Neuronal stem cell (in vitro differentiated cells): ENCODE results near the gene GLIPR1L2.

Experiments used
- DNase-seq: peaks from one replicate; pipeline ENCODE4 v3.0.0-alpha.2; 2013; ENCODE audit warnings: low spot score
- H2AFZ ChIP-seq: one replicate; pipeline ENCODE4 v1.6.1; 2013; ENCODE audit warnings: mild to moderate bottlenecking, low read length, inconsistent platforms
- H2AK5ac ChIP-seq: 2 replicates; pipeline ENCODE4 v1.6.1; 2013; ENCODE audit warnings: low read depth, mild to moderate bottlenecking, inconsistent platforms, low read length, moderate library complexity, mixed read lengths
- H2BK120ac ChIP-seq: 2 replicates; pipeline ENCODE4 v1.6.1; 2013; ENCODE audit warnings: low read depth, mild to moderate bottlenecking, inconsistent platforms, low read length, moderate library complexity, mixed read lengths
- H2BK12ac ChIP-seq: one replicate; pipeline ENCODE4 v1.6.1; 2013; ENCODE audit warnings: low read length, inconsistent platforms
- H2BK15ac ChIP-seq: 2 replicates; pipeline ENCODE4 v1.6.1; 2013; ENCODE audit warnings: mild to moderate bottlenecking, low read length, inconsistent platforms, mixed read lengths
- H2BK5ac ChIP-seq: one replicate; pipeline ENCODE4 v1.6.1; 2013; ENCODE audit warnings: inconsistent platforms, mild to moderate bottlenecking, low read length, moderate library complexity
- H3K14ac ChIP-seq: one replicate; pipeline ENCODE4 v1.6.1; 2013; ENCODE audit warnings: low read length, inconsistent platforms
- H3K18ac ChIP-seq: 2 replicates; pipeline ENCODE4 v1.6.1; 2013; ENCODE audit warnings: low read length, inconsistent platforms
- H3K23ac ChIP-seq: 2 replicates; pipeline ENCODE4 v1.6.1; 2013; ENCODE audit warnings: low read depth, mild to moderate bottlenecking, mixed read lengths, low read length, inconsistent platforms; ENCODE audit not compliant: poor library complexity
- H3K27ac ChIP-seq: replicated peaks from 3 replicates; pipeline ENCODE4 v1.5.1; 2013; ENCODE audit warnings: low read length, inconsistent platforms
- H3K27me3 ChIP-seq, 3 experiments: 2 replicates each; pipeline ENCODE4 v1.6.1; 2013; ENCODE audit warnings: low read length in 3 of 3, mild to moderate bottlenecking in 2 of 3, inconsistent platforms in 1 of 3, low read depth in 1 of 3, mixed read lengths in 1 of 3, moderate library complexity in 1 of 3; ENCODE audit not compliant: control insufficient read depth in 3 of 3, insufficient read depth in 3 of 3
- H3K36me3 ChIP-seq, 2 donors: replicated peaks in 1 of 2; 2 replicates each; pipeline ENCODE4 v1.6.1; 2013; ENCODE audit warnings: low read length in 2 of 2; ENCODE audit not compliant: control insufficient read depth in 2 of 2, insufficient read depth in 2 of 2
- H3K4ac ChIP-seq: 2 replicates; pipeline ENCODE4 v1.6.1; 2013; ENCODE audit warnings: inconsistent platforms, mild to moderate bottlenecking, low read length, moderate library complexity
- H3K4me1 ChIP-seq, 2 donors: 1 replicate in 1 of 2; 2 replicates in 1 of 2; pipeline ENCODE4 v1.6.1; 2013; ENCODE audit warnings: low read length in 2 of 2, low read depth in 1 of 2; ENCODE audit not compliant: control insufficient read depth in 2 of 2, insufficient read depth in 1 of 2
- H3K4me2 ChIP-seq: one replicate; pipeline ENCODE4 v1.6.1; 2013; ENCODE audit warnings: mild to moderate bottlenecking, low read length, inconsistent platforms; ENCODE audit not compliant: insufficient read depth, poor library complexity, severe bottlenecking
- H3K4me3 ChIP-seq, 2 donors: 2 replicates each; pipeline ENCODE4 v1.5.1; 2013; ENCODE audit warnings: low read length in 2 of 2, mild to moderate bottlenecking in 2 of 2, inconsistent platforms in 1 of 2, moderate library complexity in 1 of 2
- H3K79me1 ChIP-seq: one replicate; pipeline ENCODE4 v1.6.1; 2013; ENCODE audit warnings: low read depth, mild to moderate bottlenecking, inconsistent platforms, low read length, moderate library complexity
- H3K9ac ChIP-seq: one replicate; pipeline ENCODE4 v1.6.1; 2013; ENCODE audit warnings: mild to moderate bottlenecking, low read depth, low read length, inconsistent platforms; ENCODE audit not compliant: poor library complexity
- H3K9me3 ChIP-seq, 2 donors: replicated peaks in 1 of 2; 2 replicates each; pipeline versions ENCODE3 to v1.6.1; 2013; ENCODE audit warnings: low read length in 2 of 2, mild to moderate bottlenecking in 2 of 2, inconsistent platforms in 1 of 2, low read depth in 1 of 2, mixed read lengths in 1 of 2, moderate library complexity in 1 of 2; ENCODE audit not compliant: control insufficient read depth in 2 of 2, insufficient read depth in 1 of 2
- H4K8ac ChIP-seq: one replicate; pipeline ENCODE4 v1.6.1; 2013; ENCODE audit warnings: low read depth, mild to moderate bottlenecking, inconsistent platforms, low read length, moderate library complexity
- H4K91ac ChIP-seq: one replicate; pipeline ENCODE4 v1.6.1; 2013; ENCODE audit warnings: low read length, low read depth, mild to moderate bottlenecking, inconsistent platforms; ENCODE audit not compliant: poor library complexity
- WGBS, 2 donors: extraction: QIAGEN DNeasy Blood & Tissue Kit; methylation state at CpG; one replicate each; pipeline ENCODE4 v1.1.7; 2013; ENCODE audit warnings: missing lambda C conversion rate in 2 of 2, mixed read lengths in 1 of 2; ENCODE audit not compliant: insufficient read length in 2 of 2, insufficient replicate concordance in 1 of 2; ENCODE audit errors: extremely low coverage in 2 of 2; 5-methylcytosine and 5-hydroxymethylcytosine counted together

Gene GLIPR1L2

DNA sequence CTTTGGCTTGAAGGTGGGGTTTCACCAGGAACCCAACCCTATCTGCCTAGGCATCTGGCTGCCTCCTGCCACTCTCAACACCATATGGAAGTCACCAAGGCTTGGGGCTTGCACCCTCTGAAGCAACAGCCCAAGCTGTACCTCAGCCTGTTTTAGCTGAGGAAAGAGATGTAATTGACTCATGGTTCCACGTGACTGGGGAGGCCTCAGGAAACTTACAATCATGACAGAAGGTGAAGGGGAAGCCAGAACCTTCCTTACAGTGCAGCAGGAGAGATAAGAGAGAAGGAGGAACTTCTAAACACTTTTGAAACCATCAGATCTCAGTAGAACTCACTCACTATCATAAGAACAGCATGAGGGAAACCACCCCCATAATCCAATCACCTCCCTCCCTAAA lies 29.5 kb upstream of the GLIPR1L2 start:
- Histone ChIP-seq H3K27me3 (no peaks in the 10 kb centered on the region), H3K18ac (no peak overlapping the region), H3K4ac (no peak overlapping the region), H2BK12ac (no peak overlapping the region), H2BK5ac (no peak overlapping the region), H2BK120ac (no peak overlapping the region), H3K23ac (no peak overlapping the region), H2BK15ac (no peak overlapping the region), H3K4me2 (no peak overlapping the region), H2AFZ (no peak overlapping the region), H3K36me3 (no peaks in the 10 kb centered on the region), H3K4me1 (peaks cover 0 to 2% of the 10 kb centered on the region in 2 donors), H3K79me1 (no peaks in the 10 kb centered on the region), H2AK5ac (no peak overlapping the region), H3K9ac (no peak overlapping the region), H3K9me3 (peaks cover 0 to 2% of the 10 kb centered on the region in 2 donors), H3K4me3 (no peak overlapping the region), H4K91ac (no peak overlapping the region), H3K14ac (no peak overlapping the region), H3K27ac (no peak overlapping the region), H4K8ac (no peak overlapping the region)
- WGBS, 2 donors, result no CpG with 5 or more reads among the region's 1 CpG
- no peak for DNase-seq

- Histone ChIP-seq H3K23ac (no peak overlapping the region), H4K8ac (no peak overlapping the region), H3K79me1 (no peaks in the 10 kb centered on the region), H2BK5ac (no peak overlapping the region), H4K91ac (no peak overlapping the region), H2AK5ac (no peak overlapping the region), H2BK120ac (no peak overlapping the region), H3K18ac (no peak overlapping the region), H3K36me3 (no peaks in the 10 kb centered on the region), H2BK15ac (no peak overlapping the region), H3K4ac (no peak overlapping the region), H3K14ac (no peak overlapping the region), H2BK12ac (no peak overlapping the region), H3K9ac (no peak overlapping the region), H3K4me3 (no peak overlapping the region), H3K4me2 (no peak overlapping the region), H3K27me3 (no peaks in the 10 kb centered on the region), H3K9me3 (peaks cover 0 to 2% of the 10 kb centered on the region in 2 donors), H2AFZ (no peak overlapping the region), H3K4me1 (peaks cover 2 to 5% of the 10 kb centered on the region in 2 donors), H3K27ac (no peak overlapping the region)
- no peak for DNase-seq
These were observed 26.0 kb upstream of the GLIPR1L2 start for GRCh38 chr12:75364919-75365318.

DNA sequence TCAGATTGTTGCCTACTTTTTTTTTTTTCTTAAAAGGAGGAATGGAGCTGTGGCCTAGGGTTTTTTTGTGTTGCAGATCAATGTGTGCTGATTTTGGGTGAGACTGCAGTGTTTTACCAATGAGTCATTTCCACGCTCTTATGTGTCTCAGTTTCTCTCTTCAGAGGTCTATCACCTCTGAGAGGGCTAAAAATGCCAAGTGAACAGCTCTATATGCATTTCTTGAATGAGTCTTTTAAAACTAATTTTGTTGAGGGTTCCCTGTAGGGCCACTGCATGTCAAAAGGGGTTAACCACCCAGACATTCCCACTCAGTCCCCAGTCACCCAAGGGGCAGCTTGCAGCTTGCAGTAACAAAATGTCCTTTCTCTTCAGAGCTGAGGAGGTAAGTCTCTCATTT lies 24.3 kb upstream of the GLIPR1L2 start:
- Histone ChIP-seq H3K4me2 (no peak overlapping the region), H3K4me1 (peaks cover 2 to 5% of the 10 kb centered on the region in 2 donors), H3K9ac (no peak overlapping the region), H3K14ac (no peak overlapping the region), H2AFZ (peak overlapping the region; percentile 24), H2BK120ac (no peak overlapping the region), H2BK12ac (no peak overlapping the region), H3K27ac (no peak overlapping the region), H3K18ac (no peak overlapping the region), H3K4me3 (no peak overlapping the region), H3K9me3 (no peaks in the 10 kb centered on the region), H4K8ac (no peak overlapping the region), H2BK15ac (no peak overlapping the region), H3K4ac (no peak overlapping the region), H3K79me1 (no peaks in the 10 kb centered on the region), H2AK5ac (no peak overlapping the region), H3K23ac (no peak overlapping the region), H4K91ac (no peak overlapping the region), H2BK5ac (no peak overlapping the region), H3K36me3 (no peaks in the 10 kb centered on the region), H3K27me3 (no peaks in the 10 kb centered on the region)
- no CpG with 5 or more reads among the region's 1 CpG for WGBS, 2 donors
- no peak for DNase-seq

DNA sequence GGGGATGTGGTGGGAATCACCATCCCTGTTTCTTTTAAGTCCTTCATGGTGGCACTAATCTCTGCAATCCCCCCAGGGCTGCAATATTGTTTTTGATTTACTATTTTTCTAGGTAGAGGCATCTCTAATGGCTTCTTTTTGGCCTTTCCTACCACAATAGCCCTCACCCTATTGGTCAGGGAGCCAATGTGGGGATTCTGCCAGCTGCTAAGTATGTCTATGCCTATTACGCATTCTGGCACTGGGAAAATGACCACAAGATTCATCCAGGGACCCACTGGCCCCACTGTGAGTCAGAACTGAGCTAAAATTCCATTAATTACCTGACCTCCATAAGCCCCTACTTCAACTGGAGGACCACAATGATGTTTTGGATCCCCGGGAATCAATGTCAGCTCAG lies 15.9 kb upstream of the GLIPR1L2 start:
- H3K27me3 ChIP-seq, result no peaks in the 10 kb centered on the region
- H3K18ac ChIP-seq, result no peak overlapping the region
- H3K4ac ChIP-seq, result no peak overlapping the region

More for the DNA sequence above, 15.9 kb upstream of the GLIPR1L2 start:
- Histone ChIP-seq H2BK120ac (no peak overlapping the region), H3K36me3 (no peaks in the 10 kb centered on the region), H2BK12ac (no peak overlapping the region), H3K14ac (no peak overlapping the region), H2BK15ac (no peak overlapping the region), H3K9ac (no peak overlapping the region), H3K79me1 (no peaks in the 10 kb centered on the region), H3K27ac (no peak overlapping the region), H2AFZ (no peak overlapping the region), H2AK5ac (no peak overlapping the region), H4K8ac (no peak overlapping the region), H4K91ac (no peak overlapping the region), H3K4me2 (no peak overlapping the region), H2BK5ac (no peak overlapping the region), H3K4me3 (no peak overlapping the region), H3K23ac (no peak overlapping the region), H3K4me1 (peaks cover 0 to 5% of the 10 kb centered on the region in 2 donors), H3K9me3 (peaks cover 0 to 3% of the 10 kb centered on the region in 2 donors)
- DNase-seq, result no peak
- WGBS, 2 donors, result no CpG with 5 or more reads among the region's 2 CpGs
